ENCODE results near the gene ZBTB37.
A peak's percentile ranks its signal among the peaks of the same experiment; 100 is the strongest.
"Not testable (repeated sequence)": the region's sequence is repeated elsewhere in the genome, so short reads cannot be mapped to it uniquely, and the experiment has no call there.

The ZBTB37 gene

DNA sequence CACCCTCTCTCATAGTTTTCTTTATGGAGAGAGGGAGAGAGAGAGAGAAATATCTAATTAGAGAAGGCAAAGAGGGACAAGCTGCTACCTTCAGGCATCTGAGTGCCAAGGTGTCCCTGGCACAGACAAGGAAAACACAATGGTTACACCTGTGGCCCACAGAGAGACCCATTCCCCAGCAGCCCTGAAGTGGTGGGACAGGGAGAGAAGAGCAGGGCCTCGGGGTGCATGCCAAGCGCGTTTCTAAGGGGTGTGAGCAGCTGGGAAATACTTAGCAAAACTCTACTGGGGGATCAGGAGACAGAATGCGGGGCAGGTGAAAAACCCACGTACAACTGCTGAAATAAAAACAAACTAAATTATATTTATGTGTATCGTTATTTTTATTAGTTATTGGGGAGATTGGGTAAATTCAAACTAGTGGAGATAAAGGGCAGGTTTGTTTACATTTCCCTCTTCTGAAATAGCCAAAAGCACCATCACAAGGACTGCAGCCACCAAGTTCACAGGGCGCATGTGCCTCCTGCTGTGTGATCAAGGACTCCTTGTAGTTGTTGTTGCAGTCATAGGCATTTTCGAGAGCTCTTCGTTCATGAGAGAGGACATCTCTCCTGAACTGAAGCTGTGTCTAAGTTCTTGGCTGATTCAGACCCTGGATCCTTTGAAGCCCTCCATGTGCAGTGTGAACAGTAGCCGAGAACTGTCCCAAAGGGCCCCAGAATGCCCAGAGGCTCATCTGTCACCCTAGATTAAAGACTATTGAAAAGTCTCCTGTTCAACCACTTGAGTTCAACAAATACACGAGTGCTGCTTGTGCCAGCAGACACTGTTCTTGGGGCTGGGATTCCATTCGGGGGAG is 49.7 kb downstream of the ZBTB37 start:
- H3K4me3 ChIP-seq (ENCODE audit: low read depth, low read length), result no peak overlapping the region
- no peak for DNase-seq (ENCODE audit: low read depth)
- TF ChIP-seq, protein P1, sequence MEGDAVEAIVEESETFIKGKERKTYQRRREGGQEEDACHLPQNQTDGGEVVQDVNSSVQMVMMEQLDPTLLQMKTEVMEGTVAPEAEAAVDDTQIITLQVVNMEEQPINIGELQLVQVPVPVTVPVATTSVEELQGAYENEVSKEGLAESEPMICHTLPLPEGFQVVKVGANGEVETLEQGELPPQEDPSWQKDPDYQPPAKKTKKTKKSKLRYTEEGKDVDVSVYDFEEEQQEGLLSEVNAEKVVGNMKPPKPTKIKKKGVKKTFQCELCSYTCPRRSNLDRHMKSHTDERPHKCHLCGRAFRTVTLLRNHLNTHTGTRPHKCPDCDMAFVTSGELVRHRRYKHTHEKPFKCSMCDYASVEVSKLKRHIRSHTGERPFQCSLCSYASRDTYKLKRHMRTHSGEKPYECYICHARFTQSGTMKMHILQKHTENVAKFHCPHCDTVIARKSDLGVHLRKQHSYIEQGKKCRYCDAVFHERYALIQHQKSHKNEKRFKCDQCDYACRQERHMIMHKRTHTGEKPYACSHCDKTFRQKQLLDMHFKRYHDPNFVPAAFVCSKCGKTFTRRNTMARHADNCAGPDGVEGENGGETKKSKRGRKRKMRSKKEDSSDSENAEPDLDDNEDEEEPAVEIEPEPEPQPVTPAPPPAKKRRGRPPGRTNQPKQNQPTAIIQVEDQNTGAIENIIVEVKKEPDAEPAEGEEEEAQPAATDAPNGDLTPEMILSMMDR (conservative IDR thresholded peaks at IDR 0.05; ENCODE audit: low read depth, low read length), result no peak

DNA sequence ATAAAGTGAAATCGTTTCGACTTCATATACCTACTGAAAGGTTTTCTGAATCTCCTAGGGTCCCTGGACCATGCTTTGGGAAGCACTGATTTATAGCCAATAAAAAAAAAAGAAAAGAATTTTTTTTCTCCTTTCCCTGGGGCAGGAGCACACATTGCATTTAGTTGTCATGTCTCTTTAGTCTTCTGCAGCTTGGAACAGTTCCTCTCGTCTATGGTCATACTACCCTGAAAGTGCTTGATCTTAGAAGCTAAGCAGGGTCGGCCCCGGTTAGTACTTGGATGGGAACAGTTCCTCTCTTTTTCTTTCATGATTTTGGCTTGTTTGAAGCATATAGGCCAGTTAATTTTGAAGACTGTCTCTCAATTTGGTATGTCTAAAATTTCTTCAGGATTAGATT is 52.7 kb downstream of the ZBTB37 start:
- no peak for DNase-seq (ENCODE audit: low read depth)
- TF ChIP-seq, protein P1 (conservative IDR thresholded peaks at IDR 0.05; ENCODE audit: low read depth, low read length), result no peak
- H3K4me3 ChIP-seq (ENCODE audit: low read depth, low read length), result no peak overlapping the region

- no peak overlapping the region for H3K4me3 ChIP-seq (ENCODE audit: low read depth, low read length)
- no peak for DNase-seq (ENCODE audit: low read depth)
- TF ChIP-seq, protein P1 (conservative IDR thresholded peaks at IDR 0.05; ENCODE audit: low read depth, low read length), result no peak
These were observed 57.4 kb downstream of the ZBTB37 start for GRCh38 chr1:173925306-173926242.

DNA sequence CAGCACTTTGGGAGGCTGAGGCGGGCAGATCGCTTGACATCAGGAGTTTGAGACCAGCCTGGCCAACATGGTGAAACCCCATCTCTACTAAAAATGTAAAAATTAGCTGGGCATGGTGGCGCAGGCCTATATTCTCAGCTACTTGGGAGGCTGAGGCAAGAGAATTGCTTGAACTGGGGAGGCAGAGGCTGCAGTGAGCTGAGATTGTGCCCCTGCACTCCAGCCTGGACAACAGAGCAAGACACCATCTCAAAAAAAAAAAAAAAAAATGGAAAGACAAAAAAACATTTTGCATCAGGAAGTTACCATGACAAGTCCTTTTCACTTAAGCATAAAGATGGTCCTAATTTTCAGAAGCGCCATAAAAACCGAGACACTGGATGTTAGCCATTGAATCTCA is 62.4 kb downstream of the ZBTB37 start:
- DNase-seq (ENCODE audit: low read depth); H3K4me3 ChIP-seq (ENCODE audit: low read depth, low read length): not testable (repeated sequence)

DNA sequence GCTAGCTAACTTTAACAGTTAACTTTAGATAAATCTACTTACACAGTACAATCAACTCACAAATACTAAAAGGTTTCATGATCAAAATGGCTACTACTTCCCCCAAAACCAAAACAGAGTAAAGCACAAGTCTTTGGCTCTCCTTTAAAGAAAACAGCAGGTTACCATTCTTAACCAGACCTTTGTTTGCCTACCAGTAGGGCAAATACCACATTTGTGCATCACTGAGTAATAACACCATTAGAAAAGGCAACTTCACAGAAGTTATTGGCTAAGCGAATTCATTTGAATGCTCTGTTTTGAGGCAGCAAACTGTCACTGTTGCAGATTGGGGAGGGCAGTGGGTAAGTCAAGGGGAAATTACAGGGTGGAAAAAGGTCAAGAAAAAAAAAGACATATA is 66.3 kb downstream of the ZBTB37 start:
- peak; percentile 48 for DNase-seq (ENCODE audit: low read depth)
- no peak overlapping the region for H3K4me3 ChIP-seq (ENCODE audit: low read depth, low read length)
- TF ChIP-seq, protein P1 (conservative IDR thresholded peaks at IDR 0.05; ENCODE audit: low read depth, low read length), result no peak

- no peak overlapping the region for H3K4me3 ChIP-seq (ENCODE audit: low read depth, low read length)
- DNase-seq (ENCODE audit: low read depth), result peak; percentile 12
- TF ChIP-seq, protein P1 (conservative IDR thresholded peaks at IDR 0.05; ENCODE audit: low read depth, low read length), result no peak
These were observed 68.9 kb downstream of the ZBTB37 start for GRCh38 chr1:173937062-173937461.

DNA sequence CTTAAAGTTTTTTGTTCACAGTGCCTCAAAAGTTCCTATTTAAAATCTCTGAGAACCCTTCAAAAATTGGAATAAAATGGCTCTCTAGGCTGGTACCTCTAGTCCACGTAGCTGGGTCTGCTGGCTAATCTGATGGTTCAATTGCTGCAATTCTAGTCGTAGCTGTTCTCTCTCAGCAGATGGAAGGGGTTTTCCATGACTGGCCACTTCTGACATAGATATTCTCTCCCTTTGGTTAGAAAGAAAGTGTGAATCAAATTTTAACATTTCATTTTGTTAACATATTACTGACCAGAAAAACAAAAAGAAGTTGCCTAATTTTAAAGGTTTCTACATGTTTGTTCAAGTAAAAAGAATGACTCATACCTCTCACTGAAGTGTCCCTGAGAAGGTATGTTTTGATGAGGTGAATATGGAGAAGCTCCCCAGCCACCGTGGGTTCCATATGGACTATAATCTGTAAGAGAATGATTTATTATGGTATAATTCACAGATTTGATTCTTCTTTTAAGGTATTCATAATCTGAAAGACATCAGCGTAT is 78.3 kb downstream of the ZBTB37 start:
- DNase-seq (ENCODE audit: low read depth), result peak; percentile 29
- TF ChIP-seq, protein P1 (conservative IDR thresholded peaks at IDR 0.05; ENCODE audit: low read depth, low read length), result no peak
- no peak overlapping the region for H3K4me3 ChIP-seq (ENCODE audit: low read depth, low read length)
